ENCODE measurements around the gene TMEM170B.

TMEM170B gene

DNA sequence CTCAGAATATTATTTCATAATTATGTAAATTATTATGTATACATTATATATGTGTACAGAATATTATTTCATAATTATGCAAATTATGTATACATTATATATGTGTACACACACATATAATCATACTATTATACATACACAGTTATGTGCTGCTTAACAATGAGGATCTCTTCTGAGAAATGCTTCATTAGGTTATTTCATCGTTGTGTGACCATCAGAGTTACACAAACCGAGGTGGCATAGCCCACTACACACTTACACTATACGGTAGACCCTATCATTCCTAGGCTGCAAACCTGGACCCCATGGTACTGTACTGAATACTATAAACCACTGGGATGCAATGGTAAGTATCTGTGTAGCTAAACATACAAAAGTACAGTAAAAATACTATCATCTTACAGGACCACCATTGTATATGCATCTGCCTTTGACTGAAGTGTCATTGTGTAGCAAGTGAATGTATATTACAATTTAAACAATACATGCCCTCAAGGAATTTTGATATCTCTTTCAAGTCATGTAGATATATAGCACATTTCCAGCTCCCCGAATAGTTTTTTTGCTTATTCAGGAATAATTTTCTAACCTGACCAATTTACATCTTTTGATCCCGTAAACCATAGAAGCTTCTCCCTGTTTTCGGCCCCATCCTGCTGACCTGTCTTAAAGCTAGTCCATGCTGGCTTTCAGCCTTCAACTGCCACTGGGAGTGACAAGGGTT is 71.2 kb downstream of the TMEM170B start:
- TF ChIP-seq EGR1 (IDR thresholded peaks at IDR 0.05) (no peak), YY1 (IDR thresholded peaks at IDR 0.05; ENCODE audit: low read depth) (no peak), TCF12 (IDR thresholded peaks at IDR 0.05; ENCODE audit: low read depth) (no peak), TAF1 (IDR thresholded peaks at IDR 0.05; ENCODE audit: low read depth) (no peak), EP300 (IDR thresholded peaks at IDR 0.05; ENCODE audit: borderline replicate concordance) (no peak), CEBPB (IDR thresholded peaks at IDR 0.05) (no peak), RAD21 (IDR thresholded peaks at IDR 0.05; ENCODE audit: low read depth) (no peak), TEAD4 (IDR thresholded peaks at IDR 0.05) (no peak), FOXM1 (IDR thresholded peaks at IDR 0.05; ENCODE audit: borderline replicate concordance, low read depth) (no peak), ZBTB7A (IDR thresholded peaks at IDR 0.05; ENCODE audit: low read depth) (no peak), MAX (IDR thresholded peaks at IDR 0.05) (no peak), CREB1 (IDR thresholded peaks at IDR 0.05; ENCODE audit: low read depth) (no peak), NFIC (IDR thresholded peaks at IDR 0.05) (no peak), REST (IDR thresholded peaks at IDR 0.05; ENCODE audit: low read depth) (no peak)
- TF ChIP-seq, protein P1, sequence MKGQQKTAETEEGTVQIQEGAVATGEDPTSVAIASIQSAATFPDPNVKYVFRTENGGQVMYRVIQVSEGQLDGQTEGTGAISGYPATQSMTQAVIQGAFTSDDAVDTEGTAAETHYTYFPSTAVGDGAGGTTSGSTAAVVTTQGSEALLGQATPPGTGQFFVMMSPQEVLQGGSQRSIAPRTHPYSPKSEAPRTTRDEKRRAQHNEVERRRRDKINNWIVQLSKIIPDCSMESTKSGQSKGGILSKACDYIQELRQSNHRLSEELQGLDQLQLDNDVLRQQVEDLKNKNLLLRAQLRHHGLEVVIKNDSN (IDR thresholded peaks at IDR 0.05), result no peak

DNA sequence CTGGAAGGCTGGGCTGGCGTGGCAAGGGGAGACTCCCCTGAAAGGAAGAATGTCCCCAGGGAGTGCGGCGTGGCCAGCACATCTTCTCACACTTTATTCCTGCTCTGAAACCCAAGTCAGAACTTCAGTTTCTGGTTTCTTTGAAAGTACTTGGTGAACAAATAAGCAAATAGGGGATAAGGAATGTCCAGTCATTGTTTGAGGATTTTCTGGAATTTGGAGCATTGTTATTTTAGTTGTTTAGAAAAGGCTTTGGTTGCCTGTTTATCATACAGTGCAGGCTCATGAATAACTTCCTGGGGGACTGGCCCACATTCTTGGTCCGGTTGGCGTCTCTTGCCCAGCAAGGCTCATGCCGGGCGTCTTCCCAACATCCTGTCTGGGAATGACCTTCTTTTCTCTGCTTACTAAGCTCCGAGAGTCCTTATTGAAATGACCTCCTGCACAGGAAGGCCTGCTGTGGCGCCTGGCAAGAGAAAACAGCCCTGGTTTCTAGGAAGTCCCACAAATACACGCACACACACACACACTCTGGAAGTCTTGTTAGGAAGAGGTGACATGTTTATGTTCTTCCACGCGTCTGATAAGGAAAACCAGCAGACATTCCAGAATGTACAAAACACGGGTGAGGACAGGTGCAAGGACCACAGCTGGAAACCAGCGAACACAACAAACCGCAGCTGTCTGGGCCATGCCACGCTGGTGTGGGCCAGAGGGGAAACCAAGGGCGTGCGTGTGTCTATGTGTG is 71.9 kb downstream of the TMEM170B start:
- peak; percentile 100 for TF ChIP-seq TCF12 (IDR thresholded peaks at IDR 0.05; ENCODE audit: low read depth)
- TF ChIP-seq, protein P1 (IDR thresholded peaks at IDR 0.05), result no peak
- TF ChIP-seq EGR1 (IDR thresholded peaks at IDR 0.05), result no peak
- peak; percentile 38; the same call in 1 of the 2 replicates for TF ChIP-seq YY1 (IDR thresholded peaks at IDR 0.05; ENCODE audit: low read depth)
- TF ChIP-seq FOXM1 (IDR thresholded peaks at IDR 0.05; ENCODE audit: borderline replicate concordance, low read depth), result peak; percentile 100
- TF ChIP-seq TAF1 (IDR thresholded peaks at IDR 0.05; ENCODE audit: low read depth), result no peak
- TF ChIP-seq RAD21 (IDR thresholded peaks at IDR 0.05; ENCODE audit: low read depth), result peak; percentile 27; the same call in 1 of the 2 replicates
- TF ChIP-seq CEBPB (IDR thresholded peaks at IDR 0.05), result peak; percentile 55; the same call in 1 of the 2 replicates
- 0 out of 2 replicates have a peak, but pooled peaks have one; percentile 43 for TF ChIP-seq ZBTB7A (IDR thresholded peaks at IDR 0.05; ENCODE audit: low read depth)
- TF ChIP-seq CREB1 (IDR thresholded peaks at IDR 0.05; ENCODE audit: low read depth), result no peak
- peak; percentile 59 for TF ChIP-seq MAX (IDR thresholded peaks at IDR 0.05)
- TF ChIP-seq EP300 (IDR thresholded peaks at IDR 0.05; ENCODE audit: borderline replicate concordance), result peak; percentile 100
- TF ChIP-seq REST (IDR thresholded peaks at IDR 0.05; ENCODE audit: low read depth), result no peak
- peak; percentile 97 for TF ChIP-seq TEAD4 (IDR thresholded peaks at IDR 0.05)
- peak; percentile 92 for TF ChIP-seq NFIC (IDR thresholded peaks at IDR 0.05)

DNA sequence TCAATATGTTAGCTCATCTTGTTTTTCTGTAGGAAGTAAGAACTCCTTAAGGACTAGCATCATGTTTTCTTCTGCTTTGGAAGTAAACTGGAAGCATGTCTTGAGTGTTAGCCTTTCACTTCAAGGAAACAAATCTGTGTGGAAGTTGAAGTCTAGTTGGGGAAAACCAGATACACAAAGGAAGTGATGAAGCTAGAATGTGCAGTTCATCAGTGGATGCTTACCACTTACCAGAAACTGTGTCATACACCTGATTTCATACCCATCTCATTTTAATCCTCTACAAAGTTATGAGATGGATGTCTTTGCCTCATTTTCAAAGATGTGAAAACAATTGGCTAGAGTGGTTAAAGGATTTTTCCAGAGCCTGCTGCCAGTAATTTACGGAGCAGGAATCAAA is 75.8 kb downstream of the TMEM170B start:
- no peak for TF ChIP-seq REST (IDR thresholded peaks at IDR 0.05; ENCODE audit: low read depth)
- no peak for TF ChIP-seq EGR1 (IDR thresholded peaks at IDR 0.05)
- TF ChIP-seq TEAD4 (IDR thresholded peaks at IDR 0.05), result no peak
- TF ChIP-seq TAF1 (IDR thresholded peaks at IDR 0.05; ENCODE audit: low read depth), result no peak
- no peak for TF ChIP-seq ZBTB7A (IDR thresholded peaks at IDR 0.05; ENCODE audit: low read depth)
- no peak for TF ChIP-seq MAX (IDR thresholded peaks at IDR 0.05)
- no peak for TF ChIP-seq EP300 (IDR thresholded peaks at IDR 0.05; ENCODE audit: borderline replicate concordance)
- TF ChIP-seq YY1 (IDR thresholded peaks at IDR 0.05; ENCODE audit: low read depth), result no peak
- TF ChIP-seq NFIC (IDR thresholded peaks at IDR 0.05), result no peak
- no peak for TF ChIP-seq TCF12 (IDR thresholded peaks at IDR 0.05; ENCODE audit: low read depth)
- TF ChIP-seq CREB1 (IDR thresholded peaks at IDR 0.05; ENCODE audit: low read depth), result no peak
- TF ChIP-seq, protein P1 (IDR thresholded peaks at IDR 0.05), result no peak
- no peak for TF ChIP-seq RAD21 (IDR thresholded peaks at IDR 0.05; ENCODE audit: low read depth)
- TF ChIP-seq FOXM1 (IDR thresholded peaks at IDR 0.05; ENCODE audit: borderline replicate concordance, low read depth), result no peak
- no peak for TF ChIP-seq CEBPB (IDR thresholded peaks at IDR 0.05)

All from Ishikawa (cell line).